Hematopoietic multipotent progenitor cell treated with erythropoietin and hydrocortisone succinate and interleukin-3 and kit ligand, for 4 days (in vitro differentiated cells): ENCODE data around the gene KLF11.

Source experiments
- DNase-seq: peaks from one replicate; pipeline ENCODE4 v3.0.0-alpha.2; 2015

Gene KLF11

GRCh38 chr2:10043256-10043905 lies at the start of gene KLF11:
Gene KLF11, plus strand, starts transcription at chr2:10043550. Its CDS starts 167 bp downstream, at chr2:10043717.
- peak; percentile 93 for DNase-seq

- no peak for DNase-seq
These were observed 48.9 kb upstream of the KLF11 start for GRCh38 chr2:9994462-9994861.

- DNase-seq = no peak
These were observed 48.3 kb upstream of the KLF11 start for GRCh38 chr2:9995059-9995458.

GRCh38 chr2:9996321-9996720 lies 47.0 kb upstream of the KLF11 start:
- no peak for DNase-seq

GRCh38 chr2:9997936-9998335 lies 45.4 kb upstream of the KLF11 start:
- no peak for DNase-seq

GRCh38 chr2:9998916-9999654 lies 44.3 kb upstream of the KLF11 start:
- DNase-seq = no peak

- no peak for DNase-seq
These were observed 43.7 kb upstream of the KLF11 start for GRCh38 chr2:9999693-10000092.

GRCh38 chr2:10000541-10000940 lies 42.8 kb upstream of the KLF11 start:
- DNase-seq = no peak

GRCh38 chr2:10001586-10001985 lies 41.8 kb upstream of the KLF11 start:
- no peak for DNase-seq

GRCh38 chr2:10002109-10002508 lies 41.2 kb upstream of the KLF11 start:
- DNase-seq = no peak

GRCh38 chr2:10002681-10003080 lies 40.7 kb upstream of the KLF11 start:
- DNase-seq = no peak

- DNase-seq = no peak
These were observed 39.9 kb upstream of the KLF11 start for GRCh38 chr2:10003206-10004125.

GRCh38 chr2:10004401-10004800 lies 38.9 kb upstream of the KLF11 start:
- DNase-seq = no peak

- no peak for DNase-seq
These were observed 38.5 kb upstream of the KLF11 start for GRCh38 chr2:10004836-10005235.

GRCh38 chr2:10005461-10006235 lies 37.7 kb upstream of the KLF11 start:
- no peak for DNase-seq

- DNase-seq = peak; percentile 64
These were observed 36.9 kb upstream of the KLF11 start for GRCh38 chr2:10006236-10007161.

- DNase-seq = no peak
These were observed 35.9 kb upstream of the KLF11 start for GRCh38 chr2:10007435-10007834.

GRCh38 chr2:10007921-10008808 lies 35.2 kb upstream of the KLF11 start:
- no peak for DNase-seq

GRCh38 chr2:10008809-10009176 lies 34.6 kb upstream of the KLF11 start:
- no peak for DNase-seq

- no peak for DNase-seq
These were observed 34.0 kb upstream of the KLF11 start for GRCh38 chr2:10009271-10009810.
